Gastroesophageal sphincter (tissue), 3 donors: Measurements from ENCODE around the gene CYTL1.
"Not testable (repeated sequence)": the region's sequence is repeated elsewhere in the genome, so short reads cannot be mapped to it uniquely, and the experiment has no call there.

Experiments used
- CTCF ChIP-seq, 4 experiments: fragments of 200-600 bp in 2 of 4; fragments of 450-650 bp in 2 of 4; sonication (generic) in 1 of 4; IDR thresholded peaks; one replicate each; pipeline ENCODE4 v1.5.1; 2017 to 2019; ENCODE audit warnings: antibody characterized with exemption in 4 of 4, mild to moderate bottlenecking in 2 of 4, moderate library complexity in 2 of 4
- EP300 ChIP-seq: sonication (generic); formaldehyde crosslinking; IDR thresholded peaks from one replicate; pipeline ENCODE4 v1.6.1; 2017; ENCODE audit warnings: antibody characterized with exemption, mild to moderate bottlenecking
- POLR2A ChIP-seq, 2 donors: fragments of 450-650 bp; IDR thresholded peaks; one replicate each; pipeline ENCODE4 v1.6.1; 2017; ENCODE audit warnings: antibody characterized with exemption in 2 of 2, mild to moderate bottlenecking in 2 of 2, moderate library complexity in 1 of 2

GRCh38 chr4:4996935-4997334 is 22.3 kb downstream of the CYTL1 start:
- TF ChIP-seq CTCF (IDR thresholded peaks at IDR 0.05); POLR2A (IDR thresholded peaks at IDR 0.05); EP300: not testable (repeated sequence)
